DLD1 (cell line): Measurements from ENCODE around the gene TAF3.

Experiments
- in situ Hi-C: cut with HindIII; loops from 2 replicates; pipeline ENCODE4 v1.10.0; 2017; ENCODE audit warnings: low sequenced_read_pairs

TAF3 gene

GRCh38 chr10:7922707-7923106 is 104.4 kb downstream of the TAF3 start:
- in situ Hi-C loops, result no loop called here

GRCh38 chr10:7928536-7928935 is 110.2 kb downstream of the TAF3 start:
- in situ Hi-C loops, result no loop called here

- in situ Hi-C loops, result no loop called here
Observed at GRCh38 chr10:7932301-7933036, 114.2 kb downstream of the TAF3 start.

GRCh38 chr10:7933262-7933661 is 115.0 kb downstream of the TAF3 start:
- in situ Hi-C loops, result no loop called here

GRCh38 chr10:7933757-7934156 is 115.5 kb downstream of the TAF3 start:
- in situ Hi-C loops, result no loop called here

GRCh38 chr10:7937315-7937945 is 119.1 kb downstream of the TAF3 start:
- in situ Hi-C loops, result no loop called here

- in situ Hi-C loops, result no loop called here
Observed at GRCh38 chr10:7941576-7941975, 123.3 kb downstream of the TAF3 start.

GRCh38 chr10:7942316-7942715 is 124.0 kb downstream of the TAF3 start:
- in situ Hi-C loops, result no loop called here

- in situ Hi-C loops, result no loop called here
Observed at GRCh38 chr10:7942859-7943258, 124.6 kb downstream of the TAF3 start.

- in situ Hi-C loops, result no loop called here
Observed at GRCh38 chr10:7944215-7944480, 125.8 kb downstream of the TAF3 start.

GRCh38 chr10:7944537-7944936 is 126.2 kb downstream of the TAF3 start:
- in situ Hi-C loops, result no loop called here

- in situ Hi-C loops, result no loop called here
Observed at GRCh38 chr10:7945034-7945433, 126.7 kb downstream of the TAF3 start.

- in situ Hi-C loops, result no loop called here
Observed at GRCh38 chr10:7945469-7946187, 127.3 kb downstream of the TAF3 start.

- in situ Hi-C loops, result no loop called here
Observed at GRCh38 chr10:7948371-7949000, 130.2 kb downstream of the TAF3 start.

GRCh38 chr10:7950981-7951847 is 132.9 kb downstream of the TAF3 start:
- in situ Hi-C loops, result no loop called here

GRCh38 chr10:7952266-7952665 is 134.0 kb downstream of the TAF3 start:
- in situ Hi-C loops, result no loop called here

- in situ Hi-C loops, result no loop called here
Observed at GRCh38 chr10:7953447-7953846, 135.1 kb downstream of the TAF3 start.

GRCh38 chr10:7955446-7955845 is 137.1 kb downstream of the TAF3 start:
- in situ Hi-C loops, result no loop called here

- in situ Hi-C loops, result no loop called here
Observed at GRCh38 chr10:7956508-7956907, 138.2 kb downstream of the TAF3 start.

- in situ Hi-C loops, result no loop called here
Observed at GRCh38 chr10:7957591-7957990, 139.3 kb downstream of the TAF3 start.

GRCh38 chr10:7958442-7958841 is 140.1 kb downstream of the TAF3 start:
- in situ Hi-C loops, result no loop called here
